ENCODE results near the gene SLC41A1.

Gene SLC41A1

GRCh38 chr1:205792961-205793673, 19.9 kb downstream of the SLC41A1 start:
- peak; percentile 56 for DNase-seq
- Histone ChIP-seq H3K36me3 (peaks cover 68% of the 10 kb centered on the region), H3K4me3 (ENCODE audit: low read depth, low read length) (no peak overlapping the region), H3K27ac (peak overlapping the region; percentile 8; the same call in 1 of the 2 replicates), H3K27me3 (ENCODE audit: insufficient read depth, low read depth, severe bottlenecking) (no peaks in the 10 kb centered on the region), H3K9me3 (ENCODE audit: severe bottlenecking) (no peaks in the 10 kb centered on the region)
- TF ChIP-seq CTCF (IDR thresholded peaks at IDR 0.05; ENCODE audit: low read depth, low read length) = no peak

- H3K4me3 ChIP-seq (ENCODE audit: low read depth, low read length) = no peak overlapping the region
- H3K27ac ChIP-seq = no peak overlapping the region
- TF ChIP-seq CTCF (IDR thresholded peaks at IDR 0.05; ENCODE audit: low read depth, low read length) = no peak
- H3K9me3 ChIP-seq (ENCODE audit: severe bottlenecking) = no peaks in the 10 kb centered on the region
- DNase-seq = no peak
- H3K27me3 ChIP-seq (ENCODE audit: insufficient read depth, low read depth, severe bottlenecking) = no peaks in the 10 kb centered on the region
- peaks cover 62% of the 10 kb centered on the region for H3K36me3 ChIP-seq
These were observed 20.5 kb downstream of the SLC41A1 start for GRCh38 chr1:205792481-205792881.

- Histone ChIP-seq H3K36me3 (peaks cover 54% of the 10 kb centered on the region), H3K9me3 (ENCODE audit: severe bottlenecking) (no peaks in the 10 kb centered on the region), H3K27ac (peak overlapping the region; percentile 7), H3K27me3 (ENCODE audit: insufficient read depth, low read depth, severe bottlenecking) (no peaks in the 10 kb centered on the region), H3K4me3 (ENCODE audit: low read depth, low read length) (no peak overlapping the region)
- peak; percentile 100 for TF ChIP-seq CTCF (IDR thresholded peaks at IDR 0.05; ENCODE audit: low read depth, low read length)
- peak; percentile 93 for DNase-seq
These were observed 21.3 kb downstream of the SLC41A1 start for GRCh38 chr1:205791568-205792180.

- peaks cover 25% of the 10 kb centered on the region for H3K36me3 ChIP-seq
- H3K9me3 ChIP-seq (ENCODE audit: severe bottlenecking) = no peaks in the 10 kb centered on the region
- no peak overlapping the region for H3K27ac ChIP-seq
- DNase-seq = no peak
- no peak for TF ChIP-seq CTCF (IDR thresholded peaks at IDR 0.05; ENCODE audit: low read depth, low read length)
- H3K27me3 ChIP-seq (ENCODE audit: insufficient read depth, low read depth, severe bottlenecking) = no peaks in the 10 kb centered on the region
- H3K4me3 ChIP-seq (ENCODE audit: low read depth, low read length) = no peak overlapping the region
These were observed 25.6 kb downstream of the SLC41A1 start for GRCh38 chr1:205787287-205787916.

- Histone ChIP-seq H3K27me3 (ENCODE audit: insufficient read depth, low read depth, severe bottlenecking) (no peaks in the 10 kb centered on the region), H3K27ac (no peak overlapping the region), H3K36me3 (peaks cover 18% of the 10 kb centered on the region), H3K4me3 (ENCODE audit: low read depth, low read length) (no peak overlapping the region), H3K9me3 (ENCODE audit: severe bottlenecking) (no peaks in the 10 kb centered on the region)
- DNase-seq = no peak
- TF ChIP-seq CTCF (IDR thresholded peaks at IDR 0.05; ENCODE audit: low read depth, low read length) = no peak
These were observed 26.4 kb downstream of the SLC41A1 start for GRCh38 chr1:205786601-205787000.

Measured in WERI-Rb-1 (cell line).